CD14-positive monocyte (primary cell): ENCODE results near the gene CSNK1G2. TPM values are rescaled to one million over a fixed set of nuclear protein-coding genes. Genes with fewer than 3 reads are reported as not detected.

Experiments used
- DNase-seq, 3 donors: peaks; one replicate each; pipeline ENCODE4 v3.0.0-alpha.2; 2011 to 2022
- H2AFZ ChIP-seq: 2 replicates; pipeline ENCODE4 v1.6.0; 2012; ENCODE audit warnings: mild to moderate bottlenecking, low read depth, low read length, inconsistent platforms; ENCODE audit not compliant: insufficient read depth, poor library complexity, severe bottlenecking
- H3K27ac ChIP-seq, 2 donors: 1 replicate in 1 of 2; 2 replicates in 1 of 2; pipeline ENCODE4 v1.5.1; 2012 to 2013; ENCODE audit warnings: low read length in 2 of 2, control low read depth in 1 of 2, inconsistent platforms in 1 of 2, low read depth in 1 of 2, mild to moderate bottlenecking in 1 of 2
- H3K27me3 ChIP-seq, 2 donors: one replicate each; pipeline versions ENCODE4 v1.6.0 to v1.6.1; 2011 to 2013; ENCODE audit warnings: low read length in 2 of 2; ENCODE audit not compliant: control insufficient read depth in 2 of 2, insufficient read depth in 2 of 2
- H3K36me3 ChIP-seq, 2 donors: replicated peaks in 1 of 2; 1 replicate in 1 of 2; 2 replicates in 1 of 2; pipeline versions ENCODE4 v1.5.1 to v1.6.1; 2012 to 2013; ENCODE audit warnings: low read length in 2 of 2, control low read depth in 1 of 2, inconsistent platforms in 1 of 2, mild to moderate bottlenecking in 1 of 2; ENCODE audit not compliant: insufficient read depth in 2 of 2, control insufficient read depth in 1 of 2
- H3K4me1 ChIP-seq, 2 donors: 1 replicate in 1 of 2; 2 replicates in 1 of 2; pipeline versions ENCODE4 v1.5.1 to v1.6.1; 2012 to 2013; ENCODE audit warnings: low read length in 2 of 2, control low read depth in 1 of 2, inconsistent platforms in 1 of 2, mild to moderate bottlenecking in 1 of 2, moderate library complexity in 1 of 2; ENCODE audit not compliant: insufficient read depth in 2 of 2, control insufficient read depth in 1 of 2
- H3K4me2 ChIP-seq: replicated peaks from 2 replicates; pipeline ENCODE3; 2012; ENCODE audit warnings: low read length, moderate library complexity, mild to moderate bottlenecking; ENCODE audit not compliant: poor library complexity, severe bottlenecking; ENCODE audit errors: extremely low read depth
- H3K4me3 ChIP-seq, 3 experiments: fragments of 200-600 bp in 1 of 3; sonication (generic) in 1 of 3; replicated peaks in 1 of 3; 1 replicate in 2 of 3; 2 replicates in 1 of 3; pipeline ENCODE4 v1.5.1; 2011 to 2013; ENCODE audit warnings: low read length in 3 of 3, mild to moderate bottlenecking in 3 of 3, control low read depth in 2 of 3, low read depth in 2 of 3, inconsistent platforms in 1 of 3, moderate library complexity in 1 of 3
- H3K79me2 ChIP-seq: 2 replicates; pipeline ENCODE4 v1.6.0; 2012; ENCODE audit warnings: mild to moderate bottlenecking, control low read depth, inconsistent platforms, low read length, moderate library complexity; ENCODE audit not compliant: insufficient read depth
- H3K9ac ChIP-seq: 2 replicates; pipeline ENCODE4 v1.6.0; 2017; ENCODE audit warnings: low read length, mild to moderate bottlenecking; ENCODE audit not compliant: insufficient read depth, poor library complexity, severe bottlenecking
- H3K9me3 ChIP-seq, 2 donors: replicated peaks in 1 of 2; 1 replicate in 1 of 2; 2 replicates in 1 of 2; pipeline versions ENCODE4 v1.5.1 to v1.6.1; 2012 to 2013; ENCODE audit warnings: low read length in 2 of 2, control low read depth in 1 of 2; ENCODE audit not compliant: control insufficient read depth in 1 of 2, insufficient read depth in 1 of 2
- H4K20me1 ChIP-seq: 2 replicates; pipeline ENCODE4 v1.6.0; 2012; ENCODE audit warnings: mild to moderate bottlenecking, low read length, control low read depth, moderate library complexity; ENCODE audit not compliant: insufficient read depth
- H3K27ac Mint-ChIP-seq, 7 donors: one replicate each; pipeline ENCODE4 v1.8.0; 2020; ENCODE audit warnings: mild to moderate bottlenecking in 7 of 7, mixed read lengths in 7 of 7, moderate library complexity in 6 of 7, inconsistent platforms in 2 of 7
- H3K27me3 Mint-ChIP-seq, 3 donors: one replicate each; pipeline ENCODE4 v1.8.0; 2021 to 2022; ENCODE audit warnings: low read depth in 3 of 3, mild to moderate bottlenecking in 3 of 3, mixed read lengths in 3 of 3, moderate library complexity in 3 of 3, inconsistent platforms in 1 of 3
- H3K36me3 Mint-ChIP-seq, 2 donors: one replicate each; pipeline ENCODE4 v1.8.0; 2020; ENCODE audit warnings: mixed read lengths in 2 of 2, inconsistent platforms in 1 of 2, mild to moderate bottlenecking in 1 of 2
- H3K4me1 Mint-ChIP-seq: one replicate; pipeline ENCODE4 v1.8.0; 2020; ENCODE audit warnings: mild to moderate bottlenecking, mixed read lengths
- H3K4me3 Mint-ChIP-seq, 2 donors: one replicate each; pipeline ENCODE4 v1.8.0; 2020; ENCODE audit warnings: mild to moderate bottlenecking in 2 of 2, mixed read lengths in 2 of 2, moderate library complexity in 1 of 2
- H3K9me3 Mint-ChIP-seq, 7 donors: one replicate each; pipeline ENCODE4 v1.8.0; 2020 to 2022; ENCODE audit warnings: mixed read lengths in 7 of 7, mild to moderate bottlenecking in 6 of 7, moderate library complexity in 6 of 7, inconsistent platforms in 2 of 7
- WGBS: methylation state at CpG from one replicate; pipeline ENCODE4 v1.1.5; 2013; ENCODE audit warnings: missing lambda C conversion rate; ENCODE audit not compliant: insufficient coverage; 5-methylcytosine and 5-hydroxymethylcytosine counted together
- intact Hi-C, 2 donors: fragments of 100-400 bp; cut with micrococcal nuclease; formaldehyde crosslinking; loops; one replicate each; pipeline versions ENCODE4 v1.15.0 to v1.15.1; 2023
- polyA plus RNA-seq, 3 donors: library from polyadenylated mRNA; depleted of rRNA in 1 of 3; unstranded in 2 of 3; stranded (reverse) in 1 of 3; fragments of 300-500 nt in 2 of 3; fragments of >200 nt in 1 of 3; fragmentation: Illumina TruSeq in 2 of 3; gene quantifications; 1 replicate in 2 of 3; 2 replicates in 1 of 3; pipeline ENCODE4 v1.2.3, GENCODE V29; 2012 to 2021
- TF ChIP-seq, protein P1 (sequence below): fragments of 200-600 bp; IDR thresholded peaks from one replicate; pipeline ENCODE4 v1.8.0; 2022; ENCODE audit warnings: antibody characterized with exemption, mild to moderate bottlenecking

CSNK1G2 gene
- polyA plus RNA-seq, 3 donors: 10.8 to 215 (median 20.3) TPM

DNA sequence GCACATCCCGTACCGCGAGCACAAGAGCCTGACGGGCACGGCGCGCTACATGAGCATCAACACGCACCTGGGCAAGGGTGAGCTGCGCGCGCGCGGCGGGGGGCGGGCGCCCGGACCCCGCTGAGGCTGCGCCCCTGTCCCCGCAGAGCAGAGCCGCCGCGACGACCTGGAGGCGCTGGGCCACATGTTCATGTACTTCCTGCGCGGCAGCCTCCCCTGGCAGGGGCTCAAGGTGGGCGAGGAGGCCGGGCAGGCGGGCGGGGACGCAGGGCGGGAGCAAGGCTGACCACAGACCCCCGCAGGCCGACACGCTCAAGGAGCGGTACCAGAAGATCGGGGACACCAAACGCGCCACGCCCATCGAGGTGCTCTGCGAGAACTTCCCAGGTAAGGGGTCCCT, 38.0 kb downstream of the CSNK1G2 start:
- Mint-ChIP-seq H3K27me3 (no peaks in the 10 kb centered on the region), H3K27ac (no peak overlapping the region), H3K36me3 (peaks cover 39 to 75% of the 10 kb centered on the region in 2 donors), H3K4me1 (no peaks in the 10 kb centered on the region), H3K4me3 (no peak overlapping the region), H3K9me3 (no peaks in the 10 kb centered on the region)
- no peaks in the 10 kb centered on the region for H3K4me1 ChIP-seq
- no peaks in the 10 kb centered on the region for H3K27me3 ChIP-seq
- H3K4me3 ChIP-seq: no peak overlapping the region
- DNase-seq: no peak
- no peaks in the 10 kb centered on the region for H3K9me3 ChIP-seq
- H4K20me1 ChIP-seq: peaks cover 81% of the 10 kb centered on the region
- intact Hi-C loops: no loop called here
- no peak overlapping the region for H2AFZ ChIP-seq
- no peak overlapping the region for H3K9ac ChIP-seq
- peaks cover 35% of the 10 kb centered on the region for H3K79me2 ChIP-seq
- TF ChIP-seq, protein P1, sequence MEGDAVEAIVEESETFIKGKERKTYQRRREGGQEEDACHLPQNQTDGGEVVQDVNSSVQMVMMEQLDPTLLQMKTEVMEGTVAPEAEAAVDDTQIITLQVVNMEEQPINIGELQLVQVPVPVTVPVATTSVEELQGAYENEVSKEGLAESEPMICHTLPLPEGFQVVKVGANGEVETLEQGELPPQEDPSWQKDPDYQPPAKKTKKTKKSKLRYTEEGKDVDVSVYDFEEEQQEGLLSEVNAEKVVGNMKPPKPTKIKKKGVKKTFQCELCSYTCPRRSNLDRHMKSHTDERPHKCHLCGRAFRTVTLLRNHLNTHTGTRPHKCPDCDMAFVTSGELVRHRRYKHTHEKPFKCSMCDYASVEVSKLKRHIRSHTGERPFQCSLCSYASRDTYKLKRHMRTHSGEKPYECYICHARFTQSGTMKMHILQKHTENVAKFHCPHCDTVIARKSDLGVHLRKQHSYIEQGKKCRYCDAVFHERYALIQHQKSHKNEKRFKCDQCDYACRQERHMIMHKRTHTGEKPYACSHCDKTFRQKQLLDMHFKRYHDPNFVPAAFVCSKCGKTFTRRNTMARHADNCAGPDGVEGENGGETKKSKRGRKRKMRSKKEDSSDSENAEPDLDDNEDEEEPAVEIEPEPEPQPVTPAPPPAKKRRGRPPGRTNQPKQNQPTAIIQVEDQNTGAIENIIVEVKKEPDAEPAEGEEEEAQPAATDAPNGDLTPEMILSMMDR: no peak
- H3K4me2 ChIP-seq: no peak overlapping the region
- H3K36me3 ChIP-seq: peaks cover 56 to 89% of the 10 kb centered on the region in 2 donors
- 97% methylated on average over 34 of the region's 43 CpGs for WGBS
- H3K27ac ChIP-seq: no peak overlapping the region

DNA sequence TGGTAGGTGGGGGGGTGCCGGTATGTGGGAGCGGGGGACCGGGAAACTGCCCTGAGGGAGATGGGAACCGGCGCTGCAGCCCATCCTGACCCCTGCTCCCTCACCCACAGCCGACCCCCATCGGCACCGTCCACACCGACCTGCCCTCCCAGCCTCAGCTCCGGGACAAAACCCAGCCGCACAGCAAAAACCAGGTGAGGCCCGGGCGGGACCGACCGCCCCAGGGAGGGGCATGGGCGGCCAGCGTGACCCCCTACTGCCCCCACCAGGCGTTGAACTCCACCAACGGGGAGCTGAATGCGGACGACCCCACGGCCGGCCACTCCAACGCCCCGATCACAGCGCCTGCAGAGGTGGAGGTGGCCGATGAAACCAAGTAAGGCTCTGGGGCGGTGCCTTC, 38.7 kb downstream of the CSNK1G2 start:
- Mint-ChIP-seq H3K4me3 (no peak overlapping the region), H3K36me3 (peaks cover 33 to 75% of the 10 kb centered on the region in 2 donors), H3K27me3 (no peaks in the 10 kb centered on the region), H3K9me3 (no peaks in the 10 kb centered on the region), H3K27ac (no peak overlapping the region), H3K4me1 (no peaks in the 10 kb centered on the region)
- Histone ChIP-seq H3K4me1 (no peaks in the 10 kb centered on the region), H3K27me3 (no peaks in the 10 kb centered on the region), H4K20me1 (peaks cover 81% of the 10 kb centered on the region), H3K9ac (no peak overlapping the region), H3K36me3 (peaks cover 56 to 89% of the 10 kb centered on the region in 2 donors), H3K9me3 (no peaks in the 10 kb centered on the region), H2AFZ (no peak overlapping the region), H3K79me2 (peaks cover 29% of the 10 kb centered on the region), H3K4me3 (no peak overlapping the region), H3K4me2 (no peak overlapping the region), H3K27ac (no peak overlapping the region)
- WGBS: 96% methylated on average over 15 of the region's 28 CpGs
- no peak for DNase-seq
- TF ChIP-seq, protein P1: no peak
- intact Hi-C loops: no loop called here
